ENCODE measurements around the gene GABRB1.

- TF ChIP-seq, protein P1, sequence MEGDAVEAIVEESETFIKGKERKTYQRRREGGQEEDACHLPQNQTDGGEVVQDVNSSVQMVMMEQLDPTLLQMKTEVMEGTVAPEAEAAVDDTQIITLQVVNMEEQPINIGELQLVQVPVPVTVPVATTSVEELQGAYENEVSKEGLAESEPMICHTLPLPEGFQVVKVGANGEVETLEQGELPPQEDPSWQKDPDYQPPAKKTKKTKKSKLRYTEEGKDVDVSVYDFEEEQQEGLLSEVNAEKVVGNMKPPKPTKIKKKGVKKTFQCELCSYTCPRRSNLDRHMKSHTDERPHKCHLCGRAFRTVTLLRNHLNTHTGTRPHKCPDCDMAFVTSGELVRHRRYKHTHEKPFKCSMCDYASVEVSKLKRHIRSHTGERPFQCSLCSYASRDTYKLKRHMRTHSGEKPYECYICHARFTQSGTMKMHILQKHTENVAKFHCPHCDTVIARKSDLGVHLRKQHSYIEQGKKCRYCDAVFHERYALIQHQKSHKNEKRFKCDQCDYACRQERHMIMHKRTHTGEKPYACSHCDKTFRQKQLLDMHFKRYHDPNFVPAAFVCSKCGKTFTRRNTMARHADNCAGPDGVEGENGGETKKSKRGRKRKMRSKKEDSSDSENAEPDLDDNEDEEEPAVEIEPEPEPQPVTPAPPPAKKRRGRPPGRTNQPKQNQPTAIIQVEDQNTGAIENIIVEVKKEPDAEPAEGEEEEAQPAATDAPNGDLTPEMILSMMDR (IDR thresholded peaks at IDR 0.05), result no peak
- no peak for TF ChIP-seq POLR2A (IDR thresholded peaks at IDR 0.05)
Observed at GRCh38 chr4:47217884-47218283, 186.5 kb downstream of the GABRB1 start.

All from adrenal gland (tissue), 5 donors.